GM13977 (cell line): ENCODE data around the gene COL10A1.

Source experiments
- DNase-seq: peaks from one replicate; pipeline ENCODE4 v3.0.0; 2012; ENCODE audit warnings: low spot score
- CTCF ChIP-seq: IDR thresholded peaks from 2 replicates; pipeline ENCODE4 v1.5.1; 2012; ENCODE audit warnings: mild to moderate bottlenecking, control low read depth; ENCODE audit not compliant: insufficient read depth; ENCODE audit errors: extremely low read depth, missing control alignments
- in situ Hi-C: fragments of 300-500 bp; cut with MboI; formaldehyde crosslinking; loops from one replicate; pipeline ENCODE4 v1.12.0; 2022; ENCODE audit warnings: low sequenced_read_pairs, low pct_unique_long_range_greater_than_20kb, mixed read lengths, inconsistent platforms; ENCODE audit not compliant: unreplicated experiment

The COL10A1 gene

GRCh38 chr6:116154887-116155286, 29.0 kb upstream of the COL10A1 start:
- no peak for TF ChIP-seq CTCF
- in situ Hi-C loops: no loop called here
- no peak for DNase-seq

- in situ Hi-C loops: no loop called here
- no peak for TF ChIP-seq CTCF
- no peak for DNase-seq
Observed at GRCh38 chr6:116152620-116153019, 26.7 kb upstream of the COL10A1 start.

GRCh38 chr6:116145803-116146675, 20.1 kb upstream of the COL10A1 start:
- no peak for DNase-seq
- TF ChIP-seq CTCF: no peak
- in situ Hi-C loops: no loop called here

GRCh38 chr6:116144605-116145004, 18.7 kb upstream of the COL10A1 start:
- no peak for DNase-seq
- in situ Hi-C loops: no loop called here
- TF ChIP-seq CTCF: no peak

- DNase-seq: no peak
- in situ Hi-C loops: no loop called here
- TF ChIP-seq CTCF: no peak
Observed at GRCh38 chr6:116139917-116140316, 14.0 kb upstream of the COL10A1 start.

GRCh38 chr6:116136933-116137340, 11.0 kb upstream of the COL10A1 start:
- in situ Hi-C loops: no loop called here
- no peak for TF ChIP-seq CTCF

More at GRCh38 chr6:116136933-116137340, 11.0 kb upstream of the COL10A1 start:
- no peak for DNase-seq
